Keratinocyte (primary cell): ENCODE results near the gene CENPF. TPM values are rescaled to one million over a fixed set of nuclear protein-coding genes. Genes with fewer than 3 reads are reported as not detected.

ENCODE experiments used
- DNase-seq: peaks from one replicate; pipeline ENCODE4 v3.0.0-alpha.2; 2011; ENCODE audit warnings: low read depth, missing footprints, low spot score
- FAIRE-seq: peaks from 2 replicates; lab custom pipeline; 2011; peaks lifted over from hg19 to GRCh38; lab: Jason Lieb, UNC
- H2AFZ ChIP-seq: 2 replicates; pipeline ENCODE4 v1.6.0; 2012; ENCODE audit warnings: low read length, control low read depth, inconsistent platforms; ENCODE audit not compliant: control insufficient read depth
- H3K27ac ChIP-seq: 2 replicates; pipeline ENCODE4 v1.5.1; 2011; ENCODE audit warnings: low read length; ENCODE audit not compliant: control insufficient read depth, insufficient read depth
- H3K27me3 ChIP-seq: 3 replicates; pipeline ENCODE4 v1.6.0; 2011; ENCODE audit warnings: low read length; ENCODE audit not compliant: control insufficient read depth, insufficient read depth; ENCODE audit errors: extremely low read depth
- H3K36me3 ChIP-seq, 2 experiments: 2 replicates in 1 of 2; 3 replicates in 1 of 2; pipeline ENCODE4 v1.5.1; 2011; ENCODE audit warnings: low read length in 2 of 2, mild to moderate bottlenecking in 1 of 2; ENCODE audit not compliant: control insufficient read depth in 2 of 2, insufficient read depth in 2 of 2; ENCODE audit errors: extremely low read depth in 1 of 2
- H3K4me1 ChIP-seq: 3 replicates; pipeline ENCODE4 v1.5.1; 2011; ENCODE audit warnings: low read length; ENCODE audit not compliant: control insufficient read depth, insufficient read depth; ENCODE audit errors: extremely low read depth
- H3K4me2 ChIP-seq: 3 replicates; pipeline ENCODE4 v1.6.0; 2011; ENCODE audit warnings: low read depth, low read length; ENCODE audit not compliant: control insufficient read depth, insufficient read depth; ENCODE audit errors: extremely low read depth
- H3K4me3 ChIP-seq, 3 experiments: fragments of 200-600 bp in 1 of 3; sonication (generic) in 1 of 3; 2 replicates in 2 of 3; 3 replicates in 1 of 3; pipeline ENCODE4 v1.5.1; 2011 to 2016; ENCODE audit warnings: low read length in 3 of 3, mild to moderate bottlenecking in 3 of 3, control low read depth in 2 of 3, inconsistent platforms in 1 of 3, low read depth in 1 of 3, mixed read lengths in 1 of 3, mixed run types in 1 of 3, moderate library complexity in 1 of 3; ENCODE audit not compliant: control insufficient read depth in 2 of 3, insufficient read depth in 2 of 3; ENCODE audit errors: extremely low read depth in 1 of 3
- H3K79me2 ChIP-seq: 2 replicates; pipeline ENCODE4 v1.6.0; 2012; ENCODE audit warnings: low read length; ENCODE audit not compliant: control insufficient read depth, insufficient read depth
- H3K9ac ChIP-seq: 3 replicates; pipeline ENCODE4 v1.6.0; 2011; ENCODE audit warnings: low read length; ENCODE audit not compliant: control insufficient read depth, insufficient read depth; ENCODE audit errors: extremely low read depth
- H3K9me1 ChIP-seq: 3 replicates; pipeline ENCODE4 v1.6.0; 2011; ENCODE audit warnings: low read length; ENCODE audit not compliant: control insufficient read depth, insufficient read depth; ENCODE audit errors: extremely low read depth
- H3K9me3 ChIP-seq: 2 replicates; pipeline ENCODE4 v1.5.1; 2012; ENCODE audit warnings: low read depth, low read length; ENCODE audit not compliant: control insufficient read depth
- H4K20me1 ChIP-seq: 3 replicates; pipeline ENCODE4 v1.6.0; 2011; ENCODE audit warnings: low read length; ENCODE audit not compliant: control insufficient read depth, insufficient read depth; ENCODE audit errors: extremely low read depth
- CTCF ChIP-seq, 3 experiments: IDR thresholded peaks in 1 of 3; conservative IDR thresholded peaks in 1 of 3; optimal IDR thresholded peaks in 1 of 3; 2 replicates in 2 of 3; 3 replicates in 1 of 3; pipeline versions ENCODE3 to v1.5.1; 2011; ENCODE audit warnings: low read length in 3 of 3, mild to moderate bottlenecking in 3 of 3, moderate library complexity in 2 of 3, control low read depth in 1 of 3, inconsistent platforms in 1 of 3; ENCODE audit not compliant: insufficient read depth in 2 of 3; ENCODE audit errors: extremely low read depth in 1 of 3
- EZH2 ChIP-seq: IDR thresholded peaks from one replicate; pipeline ENCODE4 v1.6.1; 2012; ENCODE audit warnings: inconsistent platforms, mild to moderate bottlenecking, low read length, moderate library complexity
- dilution Hi-C: fragments of 300-500 bp; cut with MboI; formaldehyde crosslinking; loops from one replicate; pipeline ENCODE4 v1.7.0; 2020; ENCODE audit warnings: low sequenced_read_pairs; ENCODE audit not compliant: extremely low pct_ligation_motif_present
- polyA plus RNA-seq, 5 experiments: library from polyadenylated mRNA; depleted of rRNA in 3 of 5; stranded (reverse) in 3 of 5; stranded (forward) in 1 of 5; unstranded in 1 of 5; fragments of >200 nt; gene quantifications; 1 replicate in 1 of 5; 2 replicates in 3 of 5; 3 replicates in 1 of 5; pipeline versions ENCODE4 v1.2.1 to v1.2.3, GENCODE V29; 2011 to 2012; ENCODE audit warnings: missing spikeins in 2 of 5, low read depth in 1 of 5, low replicate concordance in 1 of 5

CENPF gene
- polyA plus RNA-seq, 1 donor (not counting 4 experiments of a cell fraction or from before 2014, with no cell fraction given) = 14.4 TPM

- no peak for FAIRE-seq
- Histone ChIP-seq H3K27ac (no peak overlapping the region), H3K9ac (no peak overlapping the region), H3K79me2 (no peaks in the 10 kb centered on the region), H3K4me1 (no peaks in the 10 kb centered on the region), H4K20me1 (no peaks in the 10 kb centered on the region), H2AFZ (no peak overlapping the region), H3K27me3 (no peaks in the 10 kb centered on the region), H3K36me3 (peaks cover 1 to 3% of the 10 kb centered on the region in 2 experiments), H3K9me3 (no peaks in the 10 kb centered on the region), H3K4me3 (no peak overlapping the region), H3K4me2 (no peak overlapping the region), H3K9me1 (no peaks in the 10 kb centered on the region)
- TF ChIP-seq CTCF (optimal IDR thresholded peaks at IDR 0.05 in 1 of 3, IDR thresholded peaks at IDR 0.05 in 1 of 3, conservative IDR thresholded peaks at IDR 0.05 in 1 of 3; ENCODE audit: extremely low read depth in 1 of 3, insufficient read depth in 2 of 3, low read length in 3 of 3) (no peak), EZH2 (no peak)
- DNase-seq = no peak
- dilution Hi-C loops = loop anchor here (25.0 kb wide), 1 partner anchor 887 kb away; no protein-coding TSS in a partner anchor
Measured at GRCh38 chr1:214650664-214651063, 47.7 kb downstream of the CENPF start.

- no peak overlapping the region for H3K9ac ChIP-seq
- no peak for DNase-seq
- no peaks in the 10 kb centered on the region for H3K9me1 ChIP-seq
- dilution Hi-C loops = loop anchor here (25.0 kb wide), 1 partner anchor 880 kb away; no protein-coding TSS in a partner anchor
- H4K20me1 ChIP-seq = no peaks in the 10 kb centered on the region
- TF ChIP-seq CTCF (optimal IDR thresholded peaks at IDR 0.05 in 1 of 3, IDR thresholded peaks at IDR 0.05 in 1 of 3, conservative IDR thresholded peaks at IDR 0.05 in 1 of 3; ENCODE audit: extremely low read depth in 1 of 3, insufficient read depth in 2 of 3, low read length in 3 of 3) (no peak), EZH2 (no peak)
- H2AFZ ChIP-seq = no peak overlapping the region
- no peak overlapping the region for H3K4me3 ChIP-seq
- H3K9me3 ChIP-seq = no peaks in the 10 kb centered on the region
- H3K4me1 ChIP-seq = no peaks in the 10 kb centered on the region
- H3K4me2 ChIP-seq = no peak overlapping the region
- H3K36me3 ChIP-seq = peaks cover 0 to 36% of the 10 kb centered on the region in 2 experiments
- H3K27ac ChIP-seq = no peak overlapping the region
- H3K27me3 ChIP-seq = no peaks in the 10 kb centered on the region
- H3K79me2 ChIP-seq = no peaks in the 10 kb centered on the region
- no peak for FAIRE-seq
Measured at GRCh38 chr1:214657299-214657698, 54.3 kb downstream of the CENPF start.
